Large intestine (tissue), 3 donors: Measurements from ENCODE around the gene TMEM135. TPM values are rescaled to one million over a fixed set of nuclear protein-coding genes. Genes with fewer than 3 reads are reported as not detected.

ENCODE experiments used
- DNase-seq, 2 donors: peaks; one replicate each; pipeline versions ENCODE4 v3.0.0 to v3.0.0-alpha.2; 2013
- H3K27ac ChIP-seq: one replicate; pipeline ENCODE4 v1.5.1; 2013; ENCODE audit warnings: low read length
- H3K27me3 ChIP-seq: 2 replicates; pipeline ENCODE4 v1.6.1; 2013; ENCODE audit warnings: low read length; ENCODE audit not compliant: control insufficient read depth, insufficient read depth
- H3K36me3 ChIP-seq: 2 replicates; pipeline ENCODE4 v1.6.1; 2013; ENCODE audit warnings: low read length; ENCODE audit not compliant: control insufficient read depth, insufficient read depth
- H3K4me1 ChIP-seq: one replicate; pipeline ENCODE4 v1.6.1; 2013; ENCODE audit warnings: low read length; ENCODE audit not compliant: control insufficient read depth, insufficient read depth
- H3K4me3 ChIP-seq: one replicate; pipeline ENCODE4 v1.5.1; 2013; ENCODE audit warnings: low read length
- H3K9me3 ChIP-seq: one replicate; pipeline ENCODE4 v1.6.1; 2013; ENCODE audit warnings: mild to moderate bottlenecking, low read depth, low read length, moderate library complexity; ENCODE audit not compliant: control insufficient read depth
- WGBS: methylation state at CpG from one replicate; pipeline ENCODE4 v1.1.5; 2013; ENCODE audit warnings: low lambda C conversion rate; ENCODE audit not compliant: insufficient coverage; 5-methylcytosine and 5-hydroxymethylcytosine counted together
- polyA plus RNA-seq: library from polyadenylated mRNA; unstranded; fragments of 120-200 nt; gene quantifications from one replicate; pipeline ENCODE4 v1.2.1, GENCODE V29; 2013

Gene TMEM135
- polyA plus RNA-seq, 1 donor = 19.9 TPM

- Histone ChIP-seq H3K4me1 (no peaks in the 10 kb centered on the region), H3K27ac (no peak overlapping the region), H3K9me3 (no peaks in the 10 kb centered on the region), H3K36me3 (no peaks in the 10 kb centered on the region), H3K27me3 (no peaks in the 10 kb centered on the region), H3K4me3 (no peak overlapping the region)
- no peak for DNase-seq
- WGBS = no CpG with 5 or more reads among the region's 1 CpG
Measured at GRCh38 chr11:87215236-87215635, 177.5 kb downstream of the TMEM135 start.

GRCh38 chr11:87219266-87219665, 181.5 kb downstream of the TMEM135 start:
- Histone ChIP-seq H3K27me3 (no peaks in the 10 kb centered on the region), H3K36me3 (no peaks in the 10 kb centered on the region), H3K27ac (no peak overlapping the region), H3K4me3 (no peak overlapping the region), H3K4me1 (no peaks in the 10 kb centered on the region), H3K9me3 (no peaks in the 10 kb centered on the region)
- WGBS = no CpG with 5 or more reads among the region's 4 CpGs
- no peak for DNase-seq

GRCh38 chr11:87223816-87224215, 186.1 kb downstream of the TMEM135 start:
- 100% methylated on average over 1 of the region's 2 CpGs for WGBS
- DNase-seq = no peak
- H3K4me1 ChIP-seq = no peaks in the 10 kb centered on the region
- no peak overlapping the region for H3K4me3 ChIP-seq
- no peak overlapping the region for H3K27ac ChIP-seq
- H3K27me3 ChIP-seq = no peaks in the 10 kb centered on the region
- no peaks in the 10 kb centered on the region for H3K9me3 ChIP-seq
- no peaks in the 10 kb centered on the region for H3K36me3 ChIP-seq

- no peaks in the 10 kb centered on the region for H3K9me3 ChIP-seq
- no CpG with 5 or more reads among the region's 1 CpG for whole genome bisulfite sequencing
- DNase-seq = no peak
Measured at GRCh38 chr11:87224486-87224885, 186.8 kb downstream of the TMEM135 start.

GRCh38 chr11:87228820-87229219, 191.1 kb downstream of the TMEM135 start:
- Histone ChIP-seq H3K9me3 (peaks cover 8% of the 10 kb centered on the region), H3K4me1 (no peaks in the 10 kb centered on the region), H3K36me3 (no peaks in the 10 kb centered on the region), H3K27ac (no peak overlapping the region), H3K4me3 (no peak overlapping the region), H3K27me3 (no peaks in the 10 kb centered on the region)
- 77% methylated on average over 2 of the region's 2 CpGs for WGBS
- no peak for DNase-seq

More at GRCh38 chr11:87224486-87224885, 186.8 kb downstream of the TMEM135 start:
- H3K36me3 ChIP-seq = no peaks in the 10 kb centered on the region
- H3K27me3 ChIP-seq = no peaks in the 10 kb centered on the region
- no peaks in the 10 kb centered on the region for H3K4me1 ChIP-seq
- H3K4me3 ChIP-seq = no peak overlapping the region
- no peak overlapping the region for H3K27ac ChIP-seq

GRCh38 chr11:87230995-87231394, 193.3 kb downstream of the TMEM135 start:
- H3K36me3 ChIP-seq = no peaks in the 10 kb centered on the region
- no CpG with 5 or more reads among the region's 2 CpGs for WGBS
- no peak for DNase-seq
- no peaks in the 10 kb centered on the region for H3K27me3 ChIP-seq
- H3K4me3 ChIP-seq = no peak overlapping the region
- no peak overlapping the region for H3K27ac ChIP-seq
- no peaks in the 10 kb centered on the region for H3K4me1 ChIP-seq
- peaks cover 8% of the 10 kb centered on the region for H3K9me3 ChIP-seq

GRCh38 chr11:87232320-87232719, 194.6 kb downstream of the TMEM135 start:
- Histone ChIP-seq H3K27ac (no peak overlapping the region), H3K4me3 (no peak overlapping the region), H3K4me1 (no peaks in the 10 kb centered on the region), H3K36me3 (no peaks in the 10 kb centered on the region), H3K9me3 (peaks cover 8% of the 10 kb centered on the region), H3K27me3 (no peaks in the 10 kb centered on the region)
- no peak for DNase-seq
- 88% methylated on average over 1 of the region's 1 CpG for WGBS

GRCh38 chr11:87235366-87235765, 197.6 kb downstream of the TMEM135 start:
- Histone ChIP-seq H3K4me3 (no peak overlapping the region), H3K9me3 (peaks cover 8% of the 10 kb centered on the region), H3K4me1 (no peaks in the 10 kb centered on the region), H3K27me3 (no peaks in the 10 kb centered on the region), H3K36me3 (no peaks in the 10 kb centered on the region), H3K27ac (no peak overlapping the region)
- no peak for DNase-seq
- WGBS = 100% methylated on average over 1 of the region's 1 CpG

- no peaks in the 10 kb centered on the region for H3K27me3 ChIP-seq
- no peak overlapping the region for H3K27ac ChIP-seq
- peaks cover 8% of the 10 kb centered on the region for H3K9me3 ChIP-seq
- no peak for DNase-seq
- no peak overlapping the region for H3K4me3 ChIP-seq
- H3K4me1 ChIP-seq = no peaks in the 10 kb centered on the region
- 100% methylated on average over 2 of the region's 2 CpGs for WGBS
- H3K36me3 ChIP-seq = no peaks in the 10 kb centered on the region
Measured at GRCh38 chr11:87236368-87236767, 198.6 kb downstream of the TMEM135 start.

GRCh38 chr11:87239001-87239400, 201.3 kb downstream of the TMEM135 start:
- no peaks in the 10 kb centered on the region for H3K4me1 ChIP-seq
- no peaks in the 10 kb centered on the region for H3K9me3 ChIP-seq
- H3K36me3 ChIP-seq = no peaks in the 10 kb centered on the region
- DNase-seq = no peak
- H3K27ac ChIP-seq = no peak overlapping the region
- WGBS = 100% methylated on average over 1 of the region's 2 CpGs
- H3K27me3 ChIP-seq = no peaks in the 10 kb centered on the region
- H3K4me3 ChIP-seq = no peak overlapping the region

GRCh38 chr11:87239531-87239930, 201.8 kb downstream of the TMEM135 start:
- H3K36me3 ChIP-seq = no peaks in the 10 kb centered on the region
- no peaks in the 10 kb centered on the region for H3K27me3 ChIP-seq
- no peaks in the 10 kb centered on the region for H3K4me1 ChIP-seq
- H3K9me3 ChIP-seq = no peaks in the 10 kb centered on the region
- WGBS = 83% methylated on average over 1 of the region's 1 CpG
- DNase-seq = no peak
- H3K27ac ChIP-seq = no peak overlapping the region
- no peak overlapping the region for H3K4me3 ChIP-seq
